NCI-H226 (cell line): ENCODE data around the gene RBMS3.
A peak's percentile ranks its signal among the peaks of the same experiment; 100 is the strongest.

Source experiments
- DNase-seq: peaks from one replicate; pipeline ENCODE4 v3.0.0-alpha.2; 2015

The RBMS3 gene

DNA sequence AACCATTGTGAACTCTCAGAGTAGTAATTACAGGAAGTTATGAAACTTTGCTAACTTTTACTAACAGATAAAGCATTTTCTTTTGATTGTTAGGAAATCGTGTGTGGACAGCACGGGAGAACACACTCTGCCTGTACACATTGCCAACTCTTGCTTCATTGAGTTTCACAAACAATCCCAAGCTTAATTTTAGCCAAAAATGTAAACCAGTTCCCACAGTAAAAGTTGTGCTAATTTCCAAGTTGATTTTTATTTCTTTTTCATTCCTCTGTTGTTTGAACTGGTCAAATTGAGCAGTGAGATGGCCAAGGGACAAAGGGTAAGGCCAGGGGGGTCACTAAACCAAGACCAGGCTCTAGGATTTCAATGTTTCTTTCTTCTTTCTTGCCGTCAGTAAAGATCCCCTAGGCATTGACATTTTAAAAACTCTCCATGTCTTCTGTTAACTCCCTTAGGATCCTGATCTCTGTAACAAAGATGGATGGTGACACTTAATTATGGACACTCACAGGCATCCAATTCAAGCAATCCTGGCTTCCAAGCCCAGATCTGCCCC is 414.9 kb downstream of the RBMS3 start:
- DNase-seq: peak; percentile 73

DNA sequence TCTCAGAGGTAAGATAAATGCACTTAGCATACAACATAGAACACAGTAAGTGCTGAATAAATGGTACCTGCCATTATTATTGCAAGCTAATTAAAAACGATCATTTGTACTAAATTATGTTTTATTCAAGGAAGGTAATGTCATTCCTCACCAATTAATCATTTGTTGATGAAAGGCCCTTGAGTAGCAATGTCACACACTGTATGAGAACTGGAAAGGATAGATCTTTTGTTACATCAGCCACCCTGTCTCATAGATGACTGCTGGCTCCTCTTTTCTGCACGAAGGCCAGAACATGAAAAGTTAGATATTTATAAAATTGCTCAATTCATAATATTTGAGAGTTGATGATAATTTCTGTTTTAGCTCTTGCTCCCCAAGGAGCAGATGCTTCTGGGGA is 415.4 kb downstream of the RBMS3 start:
- DNase-seq: no peak

DNA sequence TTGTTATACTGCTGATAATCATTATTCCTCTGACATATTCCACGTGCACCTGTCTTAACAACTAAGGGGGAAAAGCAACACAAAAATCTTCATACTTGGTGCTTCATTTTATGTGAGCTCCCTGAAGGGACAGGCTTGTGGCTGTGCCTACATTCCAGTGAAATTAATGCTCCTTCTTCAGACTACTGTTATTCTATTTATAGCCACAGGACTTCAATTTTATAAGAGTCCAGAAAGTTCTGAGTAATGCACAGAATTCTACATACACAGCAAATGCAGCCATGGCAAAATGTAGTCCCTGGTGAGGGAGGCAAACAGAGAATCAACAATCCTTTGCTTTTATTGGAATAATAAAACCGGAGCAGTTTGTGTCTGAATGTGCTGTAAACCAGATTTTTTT is 417.1 kb downstream of the RBMS3 start:
- DNase-seq: no peak

DNA sequence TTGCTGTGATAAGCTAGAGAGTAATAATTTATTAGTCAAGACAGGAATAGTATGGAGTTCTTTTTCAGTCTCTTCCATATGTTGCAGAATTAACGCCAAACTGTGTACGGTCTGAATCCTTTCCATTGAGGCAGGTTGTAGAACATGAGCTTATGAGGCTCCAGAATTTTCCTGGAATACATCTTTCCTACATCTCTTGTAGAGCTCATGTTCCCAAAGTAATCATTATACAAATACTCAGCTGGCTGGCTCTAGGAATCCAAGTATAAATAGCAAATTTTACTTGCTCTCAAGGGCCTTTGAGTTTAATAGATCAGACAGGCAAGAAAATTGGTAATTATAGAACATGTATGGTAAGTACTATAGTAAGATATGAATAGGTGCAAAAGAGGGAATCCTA is 419.4 kb downstream of the RBMS3 start:
- DNase-seq: no peak

DNA sequence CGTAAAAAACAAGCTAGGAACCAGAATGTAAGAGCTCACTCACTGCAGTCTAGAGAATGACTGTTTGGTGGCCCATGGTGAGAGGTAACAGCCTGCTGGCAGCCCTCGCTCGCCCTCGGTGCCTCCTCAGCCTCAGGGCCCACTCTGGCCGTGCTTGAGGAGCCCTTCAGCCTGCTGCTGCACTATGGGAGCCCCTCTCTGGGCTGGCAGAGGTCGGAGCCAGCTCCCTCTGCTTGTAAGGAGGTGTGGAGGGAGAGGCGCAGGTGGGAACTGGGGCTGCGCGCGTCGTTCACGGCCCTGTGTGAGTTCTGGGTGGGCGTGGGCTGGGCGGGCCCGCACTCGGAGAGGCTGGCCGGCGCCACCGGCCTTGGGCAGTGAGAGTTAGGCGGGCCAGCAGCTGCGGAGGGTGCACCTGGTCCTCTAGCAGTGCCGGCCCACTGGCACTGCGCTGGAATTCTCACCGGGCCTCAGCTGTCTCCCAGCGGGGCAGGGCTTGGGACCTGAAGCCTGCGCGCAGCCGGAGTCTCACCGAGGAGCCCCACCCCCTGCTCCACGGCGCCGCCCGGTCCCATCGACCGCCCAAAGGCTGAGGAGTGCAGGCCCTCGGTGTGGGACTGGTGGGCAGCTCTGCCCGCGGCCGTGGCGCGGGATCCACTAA is 420.6 kb downstream of the RBMS3 start:
- DNase-seq: no peak

DNA sequence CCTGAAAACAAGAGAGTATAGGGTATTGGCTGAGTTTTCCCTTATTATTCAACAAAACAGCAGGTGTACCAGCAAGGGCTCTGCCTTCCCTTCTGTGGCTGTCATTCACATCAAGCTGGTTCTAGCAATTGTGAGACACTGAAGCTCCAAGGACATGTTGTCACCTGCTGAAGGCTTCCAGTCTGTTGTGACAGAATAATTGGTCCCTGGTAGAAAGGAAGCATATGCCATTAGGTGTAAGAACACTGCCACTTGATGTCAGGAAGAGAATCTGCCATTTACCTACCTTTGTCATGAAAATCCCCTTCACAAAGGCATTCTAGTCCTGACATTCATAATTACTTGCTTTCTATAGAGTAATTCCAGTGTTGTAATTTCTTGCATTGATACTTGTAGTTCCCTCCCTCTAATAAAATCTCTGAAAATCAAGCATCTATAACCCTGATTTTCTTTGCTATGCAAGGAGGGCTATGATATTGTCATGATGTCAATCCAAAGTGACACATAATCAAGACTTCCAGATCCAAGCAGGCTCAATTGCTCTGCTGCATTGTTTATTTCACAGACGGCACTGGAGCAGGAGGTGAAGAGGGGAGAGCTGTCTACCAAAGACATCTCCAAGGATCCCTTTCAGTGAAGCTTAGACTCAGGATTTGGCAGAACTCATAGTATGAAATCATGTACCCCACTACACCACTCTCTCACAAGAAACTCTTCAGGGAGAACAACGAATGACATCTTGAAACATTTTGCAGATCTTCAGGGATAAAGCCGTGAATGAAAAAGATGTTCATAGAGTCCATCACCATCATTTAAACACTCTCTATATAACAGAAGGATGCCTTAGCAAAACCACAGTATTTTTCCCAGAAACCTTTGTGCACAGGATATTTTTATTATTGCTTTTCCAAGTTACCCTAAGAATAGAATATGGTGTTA is 425.3 kb downstream of the RBMS3 start:
- DNase-seq: no peak

DNA sequence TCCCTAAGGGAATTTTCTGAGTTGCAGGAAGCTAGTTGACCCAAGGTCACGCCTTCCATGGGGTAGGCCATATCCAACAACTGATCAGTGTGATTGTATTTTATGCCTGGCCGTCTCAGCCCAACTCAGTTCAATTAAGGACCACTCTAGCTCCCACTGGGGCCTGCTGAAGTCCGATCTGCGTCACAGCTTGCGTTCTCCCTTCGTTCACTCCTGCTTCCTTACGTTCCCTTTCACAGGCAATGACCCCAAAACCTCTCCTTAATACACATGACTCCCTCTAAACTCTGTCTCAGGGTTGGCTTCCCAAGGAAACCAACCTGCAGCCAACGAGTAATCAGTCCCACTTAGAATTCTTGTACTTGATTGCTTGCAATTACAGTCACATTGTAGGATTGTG is 428.0 kb downstream of the RBMS3 start:
- no peak for DNase-seq

DNA sequence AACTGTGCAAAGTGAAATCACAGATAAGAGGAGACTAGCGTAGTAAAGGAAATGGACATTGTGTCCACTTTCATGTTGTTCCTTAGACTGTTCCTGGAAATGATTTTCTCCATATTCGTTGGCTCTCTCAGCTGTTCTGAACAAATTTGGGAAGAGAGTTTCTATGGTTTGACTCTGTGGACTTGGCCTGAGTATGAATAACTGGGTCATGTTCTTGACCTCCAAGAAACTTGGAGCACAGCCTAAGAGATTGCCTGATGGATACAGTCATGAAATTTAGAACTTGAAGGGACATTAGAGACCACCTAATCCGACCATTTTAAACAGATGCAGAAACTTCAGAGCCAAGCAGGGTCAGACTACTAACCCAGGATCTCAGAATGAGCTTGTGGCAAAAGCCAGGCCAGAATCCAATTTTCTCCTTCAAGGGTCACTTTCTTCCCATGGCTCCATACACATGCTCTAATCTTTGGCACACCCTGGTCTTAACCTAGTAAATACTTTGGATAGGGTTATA is 430.4 kb downstream of the RBMS3 start:
- DNase-seq: no peak

DNA sequence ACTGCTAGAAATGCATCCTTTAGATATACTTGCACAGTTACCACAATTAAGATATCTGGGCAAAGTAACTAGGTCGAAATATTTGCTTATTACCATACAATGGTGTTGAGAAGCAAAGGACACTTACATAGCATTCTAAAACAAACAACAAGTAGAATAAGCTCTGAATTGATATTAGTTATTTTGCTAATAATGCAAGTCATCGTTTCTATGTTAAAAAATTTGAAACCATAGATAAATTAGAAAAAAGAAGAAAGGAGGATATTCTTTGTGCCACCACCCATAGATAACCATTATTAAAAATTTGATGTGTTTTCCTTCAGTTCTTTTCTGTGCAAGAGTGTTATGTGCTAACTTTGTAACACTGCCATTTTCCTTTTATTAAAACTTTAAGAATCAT is 435.3 kb downstream of the RBMS3 start:
- no peak for DNase-seq

DNA sequence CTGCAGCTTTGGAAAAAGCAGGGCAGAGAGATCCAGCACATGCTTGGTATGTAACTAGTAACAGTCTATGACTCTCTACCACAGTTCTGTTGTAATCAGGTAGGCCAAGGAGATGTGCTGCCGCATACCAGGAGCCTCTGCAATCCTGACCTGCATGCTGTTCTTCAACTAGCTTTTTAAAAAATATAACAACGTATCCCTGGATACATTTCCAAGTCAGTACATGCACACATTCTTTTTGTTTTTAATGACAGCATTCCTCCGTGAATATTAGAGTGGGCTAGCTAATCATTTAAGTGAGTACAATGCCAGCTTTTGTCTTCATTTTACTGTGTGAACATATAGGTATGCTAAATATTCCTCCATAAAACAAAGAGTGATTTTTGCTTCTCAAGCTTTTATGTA is 437.8 kb downstream of the RBMS3 start:
- DNase-seq: peak; percentile 24

DNA sequence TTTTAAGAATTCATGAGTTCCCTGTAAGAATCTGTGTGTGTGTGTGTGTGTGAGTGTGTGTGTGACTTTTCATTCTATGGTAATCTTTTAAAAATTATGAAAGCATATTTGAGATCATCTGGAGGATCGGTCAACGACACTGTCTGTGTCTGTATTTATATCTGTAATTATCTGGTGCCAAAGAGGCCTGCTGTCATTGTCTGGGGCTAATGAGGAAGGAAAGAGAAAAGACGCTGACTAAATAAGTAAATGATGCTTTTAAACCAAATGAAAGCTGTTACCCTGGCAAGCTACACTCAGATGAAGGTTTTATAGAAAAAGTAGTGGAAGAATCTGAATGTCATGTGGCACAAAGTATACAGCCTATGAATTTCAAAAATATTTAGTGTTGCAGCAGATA is 439.8 kb downstream of the RBMS3 start:
- DNase-seq: no peak

DNA sequence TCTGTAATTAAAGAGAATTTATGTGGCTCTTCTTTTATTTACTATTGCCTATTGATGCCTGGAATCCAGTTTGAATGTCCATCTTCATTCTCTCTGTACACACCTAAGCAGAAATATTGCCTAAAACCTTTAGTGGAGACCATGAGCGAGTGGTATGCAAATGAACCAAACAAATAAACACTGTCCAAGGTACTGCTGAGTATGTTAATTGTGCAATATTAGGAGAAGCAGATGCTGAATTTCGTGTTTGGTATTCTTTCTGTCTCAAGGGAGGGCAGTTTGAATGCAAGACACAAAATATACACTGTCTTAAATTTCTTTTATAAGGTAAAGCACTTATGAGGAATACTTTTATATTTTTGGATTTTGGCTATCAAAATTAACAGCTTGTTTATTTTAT is 440.9 kb downstream of the RBMS3 start:
- DNase-seq: no peak

DNA sequence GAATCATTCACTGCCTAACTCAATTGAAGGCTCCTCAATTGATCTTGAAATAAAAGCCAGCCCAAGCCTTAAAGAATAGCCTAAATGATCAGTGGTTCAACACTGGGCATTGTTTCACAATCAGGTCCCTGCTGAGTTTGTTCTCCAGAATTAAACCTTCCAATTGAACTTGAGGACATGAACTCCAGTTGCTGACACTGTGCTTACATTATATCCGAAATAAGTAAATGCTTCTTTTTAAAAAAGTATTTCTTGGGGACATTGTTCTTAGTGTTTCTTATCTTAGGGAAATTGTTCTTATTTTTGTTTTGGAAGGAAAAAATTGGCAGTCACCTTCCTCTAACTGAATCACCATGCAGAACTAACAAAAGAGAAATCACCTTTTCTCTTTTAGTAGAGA is 450.2 kb downstream of the RBMS3 start:
- no peak for DNase-seq

DNA sequence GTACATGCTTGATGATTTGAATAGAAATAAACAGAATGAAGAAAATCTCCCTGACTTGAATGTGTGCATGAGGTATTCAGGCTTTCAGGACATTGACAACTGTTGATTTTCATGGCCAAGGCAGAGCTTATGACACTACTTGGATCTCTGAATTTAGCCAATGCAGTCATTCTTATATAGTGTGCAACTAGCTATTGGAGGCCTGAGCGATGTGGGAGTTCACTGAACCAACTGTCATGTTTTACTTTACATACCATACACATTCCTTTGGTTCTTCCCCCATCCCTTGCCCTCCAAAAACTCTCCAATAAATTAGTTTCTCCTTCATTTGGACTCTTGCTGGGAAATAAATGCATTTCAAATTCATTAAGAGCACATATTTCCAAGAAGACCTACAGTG is 460.4 kb downstream of the RBMS3 start:
- no peak for DNase-seq

DNA sequence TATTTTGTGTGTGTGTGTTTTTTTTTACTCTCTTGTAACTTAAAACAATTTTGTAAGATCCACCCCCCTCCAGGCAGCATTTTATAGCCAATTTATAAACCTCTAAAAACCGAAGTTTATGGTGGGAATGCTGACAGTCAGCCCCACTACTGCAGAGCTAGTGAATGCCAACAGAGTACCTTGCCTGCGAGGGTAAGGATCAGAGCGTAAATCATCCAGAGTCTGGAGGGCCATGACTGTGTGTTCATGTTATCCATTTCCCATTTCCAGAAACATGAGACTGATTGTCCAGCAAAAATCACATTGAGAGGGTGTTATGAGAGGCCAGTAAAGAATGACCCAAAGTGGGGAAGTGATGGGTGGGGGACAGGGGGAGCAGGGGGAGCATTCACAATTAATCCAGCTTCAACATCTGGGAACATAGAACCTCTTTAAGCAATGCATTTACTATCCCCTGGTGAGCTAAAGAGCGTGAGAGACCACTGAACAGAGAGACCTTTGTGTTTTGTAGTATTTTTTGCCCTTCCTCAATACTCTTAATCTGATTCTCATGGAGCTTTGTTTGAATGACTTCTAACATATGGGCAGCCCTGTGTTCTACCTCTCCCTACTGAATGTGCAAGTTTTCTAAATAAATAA is 464.5 kb downstream of the RBMS3 start:
- no peak for DNase-seq

DNA sequence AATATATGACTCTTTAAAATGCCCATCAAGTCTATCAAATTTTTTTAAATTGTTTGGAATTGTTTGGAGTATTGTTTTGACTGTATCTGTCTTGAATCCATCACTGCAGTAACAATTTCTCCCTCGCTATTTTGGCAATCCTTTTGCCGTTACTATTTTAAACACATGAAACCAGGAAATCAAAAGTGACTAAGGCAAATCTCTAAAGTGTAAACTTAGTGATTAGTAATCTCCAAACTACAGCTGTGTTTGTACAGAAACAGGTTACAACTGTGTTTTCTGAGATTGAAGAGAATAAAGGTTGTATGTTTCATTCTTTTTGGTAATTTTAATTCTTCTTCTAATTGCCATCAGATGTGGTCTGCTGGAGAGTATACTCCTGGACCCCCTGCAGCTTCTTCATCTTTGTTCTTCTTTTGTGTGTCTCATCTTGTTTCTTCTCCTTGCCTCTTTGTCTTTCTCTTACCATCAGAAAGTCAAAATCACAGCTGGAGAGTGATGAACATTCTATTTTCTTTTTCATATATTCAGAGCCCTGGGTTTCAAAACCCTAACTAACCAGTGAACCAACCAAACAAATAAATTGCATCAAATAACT is 465.4 kb downstream of the RBMS3 start:
- no peak for DNase-seq

DNA sequence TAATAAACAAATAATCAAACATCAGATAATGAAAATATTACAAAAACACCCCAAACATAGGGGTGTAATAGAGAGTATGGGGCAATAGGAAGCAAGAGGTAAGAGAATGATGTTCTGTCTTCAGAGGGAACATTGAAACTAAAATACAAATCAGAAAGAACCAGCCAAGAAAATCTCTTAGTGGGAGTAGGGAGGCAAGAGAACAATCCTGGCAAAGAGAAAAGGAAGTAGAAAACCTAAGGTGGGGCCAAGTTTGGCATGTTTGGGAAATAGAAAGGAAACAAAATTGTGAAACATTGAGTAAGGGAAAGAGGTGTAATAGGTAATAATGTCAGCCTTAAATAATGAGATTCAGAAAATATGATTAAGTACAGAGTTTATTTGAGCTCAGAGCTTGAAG is 467.1 kb downstream of the RBMS3 start:
- DNase-seq: no peak

DNA sequence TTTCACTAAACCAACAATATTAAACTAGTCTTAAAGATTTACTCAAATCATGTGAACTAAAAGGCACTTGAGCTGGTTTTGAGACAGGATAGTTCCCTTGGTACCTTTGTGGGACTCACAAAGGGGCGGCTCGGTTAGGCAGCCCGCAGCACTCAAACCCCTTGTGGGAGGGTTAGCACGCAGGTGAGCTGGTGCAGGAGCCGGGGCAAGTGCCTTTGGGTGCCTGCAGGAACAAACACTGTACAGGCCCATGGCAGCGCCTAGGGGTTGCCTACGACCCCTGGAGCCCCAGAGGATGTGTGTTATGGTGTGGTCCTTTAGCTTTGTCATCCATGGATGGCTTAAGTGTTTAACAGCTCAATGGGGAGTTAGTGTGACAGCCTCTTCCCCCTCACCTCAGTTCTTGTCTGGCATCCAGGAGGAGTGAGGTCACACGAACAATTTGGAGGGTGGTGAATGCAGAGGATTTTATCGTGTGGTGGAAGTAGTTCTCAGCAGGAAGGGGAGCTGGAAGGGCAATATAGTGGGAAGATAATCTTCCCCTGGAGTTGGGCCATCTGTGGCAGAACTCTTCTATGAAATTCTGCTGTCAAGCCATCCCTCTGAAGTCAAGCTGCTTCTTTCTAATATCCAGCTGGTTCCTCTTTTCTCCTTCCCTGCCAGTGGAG is 470.9 kb downstream of the RBMS3 start:
- DNase-seq: no peak

DNA sequence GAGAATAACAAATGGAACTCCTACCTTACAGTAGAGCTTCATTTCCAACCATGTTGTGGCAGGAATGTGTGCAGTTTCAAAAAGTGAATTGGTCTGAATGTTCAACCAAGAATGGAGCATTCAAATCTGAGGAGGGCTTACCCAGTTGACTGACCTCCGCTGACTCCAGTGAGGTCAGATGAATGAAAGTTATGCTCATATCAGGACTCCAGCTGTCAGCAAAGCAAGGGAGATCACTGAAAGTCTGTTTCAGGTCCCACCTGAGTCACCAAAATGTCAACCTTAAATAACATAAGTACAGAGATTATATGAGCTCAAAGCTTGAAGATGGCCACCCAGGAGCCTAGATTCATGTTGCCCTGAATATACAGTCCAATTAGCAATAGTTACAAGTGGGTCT is 473.5 kb downstream of the RBMS3 start:
- no peak for DNase-seq

DNA sequence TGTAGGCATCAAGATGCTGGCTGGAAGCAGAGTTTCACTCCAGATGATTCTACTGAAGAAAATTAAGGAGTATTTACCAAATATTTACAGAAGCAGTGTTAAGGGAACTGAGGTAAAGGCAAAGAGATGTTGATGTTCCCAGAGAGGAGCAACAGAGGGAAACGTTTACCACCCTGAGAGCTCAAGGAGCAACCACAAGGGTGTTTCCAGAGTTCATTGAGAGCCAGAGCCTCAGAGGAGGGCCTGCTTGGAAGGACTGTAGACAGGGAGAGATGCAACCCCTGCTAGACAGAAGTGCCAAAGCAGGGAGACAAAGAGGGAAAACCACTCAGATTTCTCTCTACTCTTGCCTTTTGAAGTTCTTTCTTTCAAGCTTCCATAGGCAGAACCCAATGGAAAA is 474.5 kb downstream of the RBMS3 start:
- DNase-seq: no peak

DNA sequence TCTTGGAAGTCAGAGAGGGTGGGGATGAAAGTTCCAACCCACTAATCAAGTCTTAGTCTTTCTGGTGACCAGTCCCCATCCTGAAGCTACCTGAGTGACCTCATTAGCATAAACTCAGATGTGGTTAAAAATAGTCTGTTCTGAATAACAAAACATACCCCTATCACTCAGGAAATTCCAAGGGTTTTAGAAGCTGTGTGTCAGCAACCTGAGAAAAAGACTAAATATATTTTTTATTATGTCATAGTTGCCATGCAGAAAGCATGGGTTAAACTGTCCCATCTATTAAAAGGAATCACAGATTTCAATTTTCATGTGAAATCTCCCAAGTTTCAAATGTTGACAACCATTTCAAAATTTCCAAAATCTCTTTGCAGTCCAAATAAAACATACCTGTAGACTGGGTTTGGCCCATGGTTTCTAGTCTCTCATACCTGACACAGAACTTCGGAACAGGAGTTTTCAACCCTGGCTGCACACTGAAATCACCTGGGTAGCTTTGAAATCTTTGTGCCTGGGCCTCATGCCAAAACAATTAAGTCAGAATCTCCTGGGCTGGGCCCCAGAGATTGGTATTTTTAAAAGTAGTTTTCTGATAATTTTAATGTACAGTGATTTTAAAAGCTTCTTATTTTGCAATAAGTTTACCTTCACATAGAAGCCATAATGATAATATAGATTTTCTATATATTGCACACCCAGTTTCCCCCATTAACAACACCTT is 476.3 kb downstream of the RBMS3 start:
- DNase-seq: peak; percentile 78

DNA sequence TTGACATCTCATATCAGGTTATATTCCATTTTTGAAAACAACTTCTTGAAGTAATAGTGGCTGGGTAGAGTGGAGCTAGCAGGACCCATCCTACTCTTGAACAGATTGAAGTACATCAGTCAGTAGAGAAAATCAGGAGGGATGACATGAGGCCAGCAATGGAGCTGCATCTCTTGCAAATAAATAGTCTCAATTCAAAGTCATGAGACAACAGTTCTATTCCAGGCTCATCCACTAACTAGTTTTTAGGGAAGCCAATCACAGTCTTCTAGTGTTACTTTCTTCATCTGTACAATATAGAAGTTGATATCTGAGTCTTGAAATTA is 477.2 kb downstream of the RBMS3 start:
- no peak for DNase-seq
